Measurements from ENCODE around the gene HS3ST3A1. TPM values are rescaled to one million over a fixed set of nuclear protein-coding genes. Genes with fewer than 3 reads are reported as not detected.
A peak's percentile ranks its signal among the peaks of the same experiment; 100 is the strongest.

The HS3ST3A1 gene
- total RNA-seq, 2 experiments from 2014 or later = not detected

- Mint-ChIP-seq H3K9me3 (peaks cover 3% of the 10 kb centered on the region), H3K4me3 (no peak overlapping the region), H3K4me1 (no peaks in the 10 kb centered on the region), H3K27ac (no peak overlapping the region), H3K36me3 (no peaks in the 10 kb centered on the region), H3K27me3 (peaks cover 3% of the 10 kb centered on the region)
- ATAC-seq (ENCODE audit: low read depth) (no peak), DNase-seq (no peak)
- POLR2A ChIA-PET = no interaction called here
Measured at GRCh38 chr17:13531721-13532120, 70.0 kb downstream of the HS3ST3A1 start.

- Mint-ChIP-seq H3K4me3 (no peak overlapping the region), H3K4me1 (no peaks in the 10 kb centered on the region), H3K9me3 (no peaks in the 10 kb centered on the region), H3K27ac (no peak overlapping the region), H3K36me3 (no peaks in the 10 kb centered on the region), H3K27me3 (peaks cover 6% of the 10 kb centered on the region)
- no peak for DNase-seq
- ATAC-seq (ENCODE audit: low read depth) = no peak
- POLR2A ChIA-PET = no interaction called here
Measured at GRCh38 chr17:13525876-13526275, 75.9 kb downstream of the HS3ST3A1 start.

GRCh38 chr17:13523164-13523563 is 78.6 kb downstream of the HS3ST3A1 start:
- no peak overlapping the region for H3K27ac Mint-ChIP-seq

GRCh38 chr17:13522749-13523148 is 79.0 kb downstream of the HS3ST3A1 start:
- POLR2A ChIA-PET = no interaction called here
- Mint-ChIP-seq H3K9me3 (peaks cover 2% of the 10 kb centered on the region), H3K4me3 (no peak overlapping the region), H3K4me1 (no peaks in the 10 kb centered on the region), H3K27ac (no peak overlapping the region), H3K27me3 (peaks cover 2% of the 10 kb centered on the region), H3K36me3 (no peaks in the 10 kb centered on the region)
- DNase-seq (no peak), ATAC-seq (ENCODE audit: low read depth) (no peak)

More at GRCh38 chr17:13523164-13523563, 78.6 kb downstream of the HS3ST3A1 start:
- peaks cover 2% of the 10 kb centered on the region for H3K27me3 Mint-ChIP-seq
- H3K9me3 Mint-ChIP-seq = peaks cover 2% of the 10 kb centered on the region
- H3K4me1 Mint-ChIP-seq = no peaks in the 10 kb centered on the region
- POLR2A ChIA-PET = no interaction called here
- DNase-seq (no peak), ATAC-seq (ENCODE audit: low read depth) (no peak)
- no peaks in the 10 kb centered on the region for H3K36me3 Mint-ChIP-seq
- H3K4me3 Mint-ChIP-seq = no peak overlapping the region

- ATAC-seq (ENCODE audit: low read depth) (no peak), DNase-seq (no peak)
- POLR2A ChIA-PET = no interaction called here
- no peak overlapping the region for H3K27ac Mint-ChIP-seq
- H3K9me3 Mint-ChIP-seq = peaks cover 3% of the 10 kb centered on the region
- H3K36me3 Mint-ChIP-seq = no peaks in the 10 kb centered on the region
- peaks cover 2% of the 10 kb centered on the region for H3K27me3 Mint-ChIP-seq
- H3K4me1 Mint-ChIP-seq = no peaks in the 10 kb centered on the region
- no peak overlapping the region for H3K4me3 Mint-ChIP-seq
Measured at GRCh38 chr17:13521784-13522183, 79.9 kb downstream of the HS3ST3A1 start.

GRCh38 chr17:13520899-13521572 is 80.7 kb downstream of the HS3ST3A1 start:
- H3K9me3 Mint-ChIP-seq = peaks cover 3% of the 10 kb centered on the region
- H3K27ac Mint-ChIP-seq = no peak overlapping the region
- no peaks in the 10 kb centered on the region for H3K4me1 Mint-ChIP-seq
- H3K4me3 Mint-ChIP-seq = no peak overlapping the region
- DNase-seq = no peak
- H3K36me3 Mint-ChIP-seq = no peaks in the 10 kb centered on the region
- POLR2A ChIA-PET = no interaction called here
- H3K27me3 Mint-ChIP-seq = peaks cover 2% of the 10 kb centered on the region
- no peak for ATAC-seq (ENCODE audit: low read depth)

- no peaks in the 10 kb centered on the region for H3K27me3 Mint-ChIP-seq
- no peaks in the 10 kb centered on the region for H3K36me3 Mint-ChIP-seq
- POLR2A ChIA-PET = no interaction called here
- no peak overlapping the region for H3K27ac Mint-ChIP-seq
- ATAC-seq (ENCODE audit: low read depth) (no peak), DNase-seq (no peak)
- no peak overlapping the region for H3K4me3 Mint-ChIP-seq
- peaks cover 3% of the 10 kb centered on the region for H3K9me3 Mint-ChIP-seq
- H3K4me1 Mint-ChIP-seq = no peaks in the 10 kb centered on the region
Measured at GRCh38 chr17:13518261-13519000, 83.3 kb downstream of the HS3ST3A1 start.

GRCh38 chr17:13513039-13513405 is 88.7 kb downstream of the HS3ST3A1 start:
- ATAC-seq (ENCODE audit: low read depth) = no peak
- no peak for DNase-seq
- POLR2A ChIA-PET = no interaction called here
- Mint-ChIP-seq H3K4me1 (peaks cover 13% of the 10 kb centered on the region), H3K4me3 (no peak overlapping the region), H3K36me3 (peaks cover 1% of the 10 kb centered on the region), H3K27me3 (peaks cover 10% of the 10 kb centered on the region), H3K27ac (no peak overlapping the region), H3K9me3 (peaks cover 2% of the 10 kb centered on the region)

- Mint-ChIP-seq H3K27me3 (peaks cover 10% of the 10 kb centered on the region), H3K9me3 (peaks cover 3% of the 10 kb centered on the region), H3K4me1 (peaks cover 13% of the 10 kb centered on the region), H3K27ac (no peak overlapping the region), H3K4me3 (peak overlapping the region; percentile 50), H3K36me3 (peaks cover 1% of the 10 kb centered on the region)
- POLR2A ChIA-PET = no interaction called here
- DNase-seq (no peak), ATAC-seq (ENCODE audit: low read depth) (no peak)
Measured at GRCh38 chr17:13510062-13510461, 91.7 kb downstream of the HS3ST3A1 start.

GRCh38 chr17:13509527-13509926 is 92.2 kb downstream of the HS3ST3A1 start:
- H3K4me1 Mint-ChIP-seq = peaks cover 13% of the 10 kb centered on the region
- H3K27me3 Mint-ChIP-seq = peaks cover 10% of the 10 kb centered on the region
- ATAC-seq (ENCODE audit: low read depth) (no peak), DNase-seq (no peak)
- H3K27ac Mint-ChIP-seq = no peak overlapping the region
- peaks cover 3% of the 10 kb centered on the region for H3K9me3 Mint-ChIP-seq
- peak overlapping the region; percentile 50 for H3K4me3 Mint-ChIP-seq
- POLR2A ChIA-PET = no interaction called here
- peaks cover 1% of the 10 kb centered on the region for H3K36me3 Mint-ChIP-seq

GRCh38 chr17:13508896-13509295 is 92.8 kb downstream of the HS3ST3A1 start:
- Mint-ChIP-seq H3K27me3 (peaks cover 10% of the 10 kb centered on the region), H3K4me3 (peak overlapping the region; percentile 45), H3K36me3 (peaks cover 1% of the 10 kb centered on the region), H3K27ac (peak overlapping the region; percentile 52), H3K4me1 (peaks cover 13% of the 10 kb centered on the region), H3K9me3 (peaks cover 3% of the 10 kb centered on the region)
- ATAC-seq (ENCODE audit: low read depth) (no peak), DNase-seq (no peak)
- POLR2A ChIA-PET = no interaction called here

- Mint-ChIP-seq H3K27ac (no peak overlapping the region), H3K4me1 (no peaks in the 10 kb centered on the region), H3K27me3 (no peaks in the 10 kb centered on the region), H3K9me3 (peaks cover 2% of the 10 kb centered on the region), H3K36me3 (no peaks in the 10 kb centered on the region), H3K4me3 (no peak overlapping the region)
- DNase-seq (no peak), ATAC-seq (ENCODE audit: low read depth) (no peak)
- POLR2A ChIA-PET = no interaction called here
Measured at GRCh38 chr17:13503526-13503925, 98.2 kb downstream of the HS3ST3A1 start.

- H3K27me3 Mint-ChIP-seq = no peaks in the 10 kb centered on the region
- H3K9me3 Mint-ChIP-seq = no peaks in the 10 kb centered on the region
- no peak overlapping the region for H3K4me3 Mint-ChIP-seq
- H3K27ac Mint-ChIP-seq = no peak overlapping the region
- POLR2A ChIA-PET = no interaction called here
- DNase-seq (no peak), ATAC-seq (ENCODE audit: low read depth) (no peak)
- no peaks in the 10 kb centered on the region for H3K36me3 Mint-ChIP-seq
- no peaks in the 10 kb centered on the region for H3K4me1 Mint-ChIP-seq
Measured at GRCh38 chr17:13502263-13502662, 99.5 kb downstream of the HS3ST3A1 start.

GRCh38 chr17:13500947-13501346 is 100.8 kb downstream of the HS3ST3A1 start:
- Mint-ChIP-seq H3K27me3 (no peaks in the 10 kb centered on the region), H3K9me3 (no peaks in the 10 kb centered on the region), H3K4me1 (no peaks in the 10 kb centered on the region), H3K36me3 (no peaks in the 10 kb centered on the region), H3K4me3 (no peak overlapping the region), H3K27ac (no peak overlapping the region)
- ATAC-seq (ENCODE audit: low read depth) = no peak
- POLR2A ChIA-PET = no interaction called here
- DNase-seq = no peak
